GM12878 (cell line): Measurements from ENCODE around the gene LENG1.
"Not testable (repeated sequence)": the region's sequence is repeated elsewhere in the genome, so short reads cannot be mapped to it uniquely, and the experiment has no call there.

ENCODE experiments used
- CHD4 ChIP-seq: fragments of 200-600 bp; sonication (generic); IDR thresholded peaks from 2 replicates; pipeline ENCODE4 v1.6.1; 2016; ENCODE audit warnings: mild to moderate bottlenecking
- E2F4 ChIP-seq: IDR thresholded peaks from 2 replicates; pipeline ENCODE4 v1.6.1; 2012; ENCODE audit warnings: low read depth, low read length, improper control_type of control experiment
- EZH2 ChIP-seq: IDR thresholded peaks from 2 replicates; pipeline ENCODE4 v1.6.1; 2012; ENCODE audit warnings: low read depth, mild to moderate bottlenecking, control low read depth, inconsistent platforms, low read length, borderline replicate concordance; ENCODE audit not compliant: control insufficient read depth
- IRF4 ChIP-seq: IDR thresholded peaks from 2 replicates; pipeline ENCODE4 v1.6.1; 2011; ENCODE audit warnings: low read depth, low read length
- KAT2A ChIP-seq: conservative IDR thresholded peaks from 2 replicates; pipeline ENCODE4 v1.6.1; 2011; ENCODE audit warnings: low read depth, low read length; ENCODE audit not compliant: control insufficient read depth
- NFIC ChIP-seq: IDR thresholded peaks from 2 replicates; pipeline ENCODE4 v1.6.1; 2012; ENCODE audit warnings: low read depth, mild to moderate bottlenecking, inconsistent platforms, low read length, moderate library complexity
- TAF1 ChIP-seq: IDR thresholded peaks from 2 replicates; pipeline ENCODE4 v1.6.1; 2011; ENCODE audit warnings: mild to moderate bottlenecking, low read depth, low read length, borderline replicate concordance

GRCh38 chr19:54207193-54207592 lies 47.7 kb upstream of the LENG1 start:
- not testable (repeated sequence) for TF ChIP-seq NFIC, EZH2, IRF4, CHD4, TAF1, KAT2A, E2F4
